ENCODE results near the gene LIM2. TPM values are rescaled to one million over a fixed set of nuclear protein-coding genes. Genes with fewer than 3 reads are reported as not detected.

The LIM2 gene
- total and polyA plus RNA-seq, 9 of the 15 experiments (the other 6 are each of a cell fraction or from before 2014, with no cell fraction given) = 0.07 to 0.45 (median 0.18) TPM; not detected in 4

GRCh38 chr19:51339687-51340656 is 47.8 kb downstream of the LIM2 start (continued):
- TF ChIP-seq, protein P1, sequence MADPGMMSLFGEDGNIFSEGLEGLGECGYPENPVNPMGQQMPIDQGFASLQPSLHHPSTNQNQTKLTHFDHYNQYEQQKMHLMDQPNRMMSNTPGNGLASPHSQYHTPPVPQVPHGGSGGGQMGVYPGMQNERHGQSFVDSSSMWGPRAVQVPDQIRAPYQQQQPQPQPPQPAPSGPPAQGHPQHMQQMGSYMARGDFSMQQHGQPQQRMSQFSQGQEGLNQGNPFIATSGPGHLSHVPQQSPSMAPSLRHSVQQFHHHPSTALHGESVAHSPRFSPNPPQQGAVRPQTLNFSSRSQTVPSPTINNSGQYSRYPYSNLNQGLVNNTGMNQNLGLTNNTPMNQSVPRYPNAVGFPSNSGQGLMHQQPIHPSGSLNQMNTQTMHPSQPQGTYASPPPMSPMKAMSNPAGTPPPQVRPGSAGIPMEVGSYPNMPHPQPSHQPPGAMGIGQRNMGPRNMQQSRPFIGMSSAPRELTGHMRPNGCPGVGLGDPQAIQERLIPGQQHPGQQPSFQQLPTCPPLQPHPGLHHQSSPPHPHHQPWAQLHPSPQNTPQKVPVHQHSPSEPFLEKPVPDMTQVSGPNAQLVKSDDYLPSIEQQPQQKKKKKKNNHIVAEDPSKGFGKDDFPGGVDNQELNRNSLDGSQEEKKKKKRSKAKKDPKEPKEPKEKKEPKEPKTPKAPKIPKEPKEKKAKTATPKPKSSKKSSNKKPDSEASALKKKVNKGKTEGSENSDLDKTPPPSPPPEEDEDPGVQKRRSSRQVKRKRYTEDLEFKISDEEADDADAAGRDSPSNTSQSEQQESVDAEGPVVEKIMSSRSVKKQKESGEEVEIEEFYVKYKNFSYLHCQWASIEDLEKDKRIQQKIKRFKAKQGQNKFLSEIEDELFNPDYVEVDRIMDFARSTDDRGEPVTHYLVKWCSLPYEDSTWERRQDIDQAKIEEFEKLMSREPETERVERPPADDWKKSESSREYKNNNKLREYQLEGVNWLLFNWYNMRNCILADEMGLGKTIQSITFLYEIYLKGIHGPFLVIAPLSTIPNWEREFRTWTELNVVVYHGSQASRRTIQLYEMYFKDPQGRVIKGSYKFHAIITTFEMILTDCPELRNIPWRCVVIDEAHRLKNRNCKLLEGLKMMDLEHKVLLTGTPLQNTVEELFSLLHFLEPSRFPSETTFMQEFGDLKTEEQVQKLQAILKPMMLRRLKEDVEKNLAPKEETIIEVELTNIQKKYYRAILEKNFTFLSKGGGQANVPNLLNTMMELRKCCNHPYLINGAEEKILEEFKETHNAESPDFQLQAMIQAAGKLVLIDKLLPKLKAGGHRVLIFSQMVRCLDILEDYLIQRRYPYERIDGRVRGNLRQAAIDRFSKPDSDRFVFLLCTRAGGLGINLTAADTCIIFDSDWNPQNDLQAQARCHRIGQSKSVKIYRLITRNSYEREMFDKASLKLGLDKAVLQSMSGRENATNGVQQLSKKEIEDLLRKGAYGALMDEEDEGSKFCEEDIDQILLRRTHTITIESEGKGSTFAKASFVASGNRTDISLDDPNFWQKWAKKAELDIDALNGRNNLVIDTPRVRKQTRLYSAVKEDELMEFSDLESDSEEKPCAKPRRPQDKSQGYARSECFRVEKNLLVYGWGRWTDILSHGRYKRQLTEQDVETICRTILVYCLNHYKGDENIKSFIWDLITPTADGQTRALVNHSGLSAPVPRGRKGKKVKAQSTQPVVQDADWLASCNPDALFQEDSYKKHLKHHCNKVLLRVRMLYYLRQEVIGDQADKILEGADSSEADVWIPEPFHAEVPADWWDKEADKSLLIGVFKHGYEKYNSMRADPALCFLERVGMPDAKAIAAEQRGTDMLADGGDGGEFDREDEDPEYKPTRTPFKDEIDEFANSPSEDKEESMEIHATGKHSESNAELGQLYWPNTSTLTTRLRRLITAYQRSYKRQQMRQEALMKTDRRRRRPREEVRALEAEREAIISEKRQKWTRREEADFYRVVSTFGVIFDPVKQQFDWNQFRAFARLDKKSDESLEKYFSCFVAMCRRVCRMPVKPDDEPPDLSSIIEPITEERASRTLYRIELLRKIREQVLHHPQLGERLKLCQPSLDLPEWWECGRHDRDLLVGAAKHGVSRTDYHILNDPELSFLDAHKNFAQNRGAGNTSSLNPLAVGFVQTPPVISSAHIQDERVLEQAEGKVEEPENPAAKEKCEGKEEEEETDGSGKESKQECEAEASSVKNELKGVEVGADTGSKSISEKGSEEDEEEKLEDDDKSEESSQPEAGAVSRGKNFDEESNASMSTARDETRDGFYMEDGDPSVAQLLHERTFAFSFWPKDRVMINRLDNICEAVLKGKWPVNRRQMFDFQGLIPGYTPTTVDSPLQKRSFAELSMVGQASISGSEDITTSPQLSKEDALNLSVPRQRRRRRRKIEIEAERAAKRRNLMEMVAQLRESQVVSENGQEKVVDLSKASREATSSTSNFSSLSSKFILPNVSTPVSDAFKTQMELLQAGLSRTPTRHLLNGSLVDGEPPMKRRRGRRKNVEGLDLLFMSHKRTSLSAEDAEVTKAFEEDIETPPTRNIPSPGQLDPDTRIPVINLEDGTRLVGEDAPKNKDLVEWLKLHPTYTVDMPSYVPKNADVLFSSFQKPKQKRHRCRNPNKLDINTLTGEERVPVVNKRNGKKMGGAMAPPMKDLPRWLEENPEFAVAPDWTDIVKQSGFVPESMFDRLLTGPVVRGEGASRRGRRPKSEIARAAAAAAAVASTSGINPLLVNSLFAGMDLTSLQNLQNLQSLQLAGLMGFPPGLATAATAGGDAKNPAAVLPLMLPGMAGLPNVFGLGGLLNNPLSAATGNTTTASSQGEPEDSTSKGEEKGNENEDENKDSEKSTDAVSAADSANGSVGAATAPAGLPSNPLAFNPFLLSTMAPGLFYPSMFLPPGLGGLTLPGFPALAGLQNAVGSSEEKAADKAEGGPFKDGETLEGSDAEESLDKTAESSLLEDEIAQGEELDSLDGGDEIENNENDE (IDR thresholded peaks at IDR 0.05; ENCODE audit: low read depth, low read length) = no peak
- TF ChIP-seq, protein P2, sequence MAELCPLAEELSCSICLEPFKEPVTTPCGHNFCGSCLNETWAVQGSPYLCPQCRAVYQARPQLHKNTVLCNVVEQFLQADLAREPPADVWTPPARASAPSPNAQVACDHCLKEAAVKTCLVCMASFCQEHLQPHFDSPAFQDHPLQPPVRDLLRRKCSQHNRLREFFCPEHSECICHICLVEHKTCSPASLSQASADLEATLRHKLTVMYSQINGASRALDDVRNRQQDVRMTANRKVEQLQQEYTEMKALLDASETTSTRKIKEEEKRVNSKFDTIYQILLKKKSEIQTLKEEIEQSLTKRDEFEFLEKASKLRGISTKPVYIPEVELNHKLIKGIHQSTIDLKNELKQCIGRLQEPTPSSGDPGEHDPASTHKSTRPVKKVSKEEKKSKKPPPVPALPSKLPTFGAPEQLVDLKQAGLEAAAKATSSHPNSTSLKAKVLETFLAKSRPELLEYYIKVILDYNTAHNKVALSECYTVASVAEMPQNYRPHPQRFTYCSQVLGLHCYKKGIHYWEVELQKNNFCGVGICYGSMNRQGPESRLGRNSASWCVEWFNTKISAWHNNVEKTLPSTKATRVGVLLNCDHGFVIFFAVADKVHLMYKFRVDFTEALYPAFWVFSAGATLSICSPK (IDR thresholded peaks at IDR 0.05; ENCODE audit: borderline replicate concordance) = no peak
- TF ChIP-seq, protein P3, sequence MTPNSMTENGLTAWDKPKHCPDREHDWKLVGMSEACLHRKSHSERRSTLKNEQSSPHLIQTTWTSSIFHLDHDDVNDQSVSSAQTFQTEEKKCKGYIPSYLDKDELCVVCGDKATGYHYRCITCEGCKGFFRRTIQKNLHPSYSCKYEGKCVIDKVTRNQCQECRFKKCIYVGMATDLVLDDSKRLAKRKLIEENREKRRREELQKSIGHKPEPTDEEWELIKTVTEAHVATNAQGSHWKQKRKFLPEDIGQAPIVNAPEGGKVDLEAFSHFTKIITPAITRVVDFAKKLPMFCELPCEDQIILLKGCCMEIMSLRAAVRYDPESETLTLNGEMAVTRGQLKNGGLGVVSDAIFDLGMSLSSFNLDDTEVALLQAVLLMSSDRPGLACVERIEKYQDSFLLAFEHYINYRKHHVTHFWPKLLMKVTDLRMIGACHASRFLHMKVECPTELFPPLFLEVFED (CRISPR knock-in tag; conservative IDR thresholded peaks at IDR 0.05) = no peak
- TF ChIP-seq CREBBP (IDR thresholded peaks at IDR 0.05; ENCODE audit: low read depth, low read length) (no peak), ZNF740 (CRISPR knock-in tag; IDR thresholded peaks at IDR 0.05) (peak; percentile 77; the same call in 1 of the 2 replicates), ZNF740 (tag; IDR thresholded peaks at IDR 0.05) (no peak), PRPF4 (IDR thresholded peaks at IDR 0.05; ENCODE audit: insufficient read depth, low read depth, low read length, poor library complexity, severe bottlenecking) (no peak)
